HG03469 (cell line): ENCODE measurements around the gene CAV3.

Source experiments
- ATAC-seq: cut with Tn5 transposase; IDR thresholded peaks from one replicate; pipeline ENCODE4 v1.9.1; 2021; ENCODE audit warnings: mild to moderate bottlenecking, moderate library complexity, moderate number of reproducible peaks; ENCODE audit not compliant: unreplicated experiment

The CAV3 gene

DNA sequence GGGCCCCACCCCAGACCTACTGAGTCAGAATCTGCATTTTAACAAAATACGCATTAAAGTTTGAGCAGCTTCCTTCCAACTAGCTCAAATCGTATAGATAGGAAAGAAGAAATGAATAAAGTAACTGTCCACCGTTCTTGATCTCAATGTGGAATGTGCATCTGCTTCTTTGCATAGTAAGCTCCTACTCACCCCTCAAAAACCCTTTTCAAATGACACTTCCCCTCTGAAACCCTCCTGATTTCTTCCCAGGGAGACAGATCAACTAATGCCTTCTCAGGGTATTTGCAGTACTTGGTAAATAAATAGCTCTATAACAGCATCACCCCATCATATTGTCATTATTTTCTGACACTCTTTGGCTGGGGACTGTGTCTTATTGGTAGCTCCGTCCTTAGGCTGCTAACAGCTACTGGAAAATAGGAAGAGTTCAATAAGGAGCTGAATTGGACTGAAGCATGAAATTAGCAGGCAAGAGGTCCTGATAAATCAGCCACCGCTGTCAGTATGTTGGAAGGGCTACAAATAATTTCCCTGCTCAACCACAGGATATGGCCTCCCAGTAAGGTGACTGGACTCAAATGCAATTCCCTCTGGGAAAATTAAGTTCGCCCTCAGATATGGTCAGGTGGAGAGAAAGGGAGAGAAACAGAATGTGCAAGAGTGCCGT lies 25.6 kb downstream of the CAV3 start:
- ATAC-seq, result no peak

GRCh38 chr3:8760091-8760490 lies 26.5 kb downstream of the CAV3 start:
- no peak for ATAC-seq

DNA sequence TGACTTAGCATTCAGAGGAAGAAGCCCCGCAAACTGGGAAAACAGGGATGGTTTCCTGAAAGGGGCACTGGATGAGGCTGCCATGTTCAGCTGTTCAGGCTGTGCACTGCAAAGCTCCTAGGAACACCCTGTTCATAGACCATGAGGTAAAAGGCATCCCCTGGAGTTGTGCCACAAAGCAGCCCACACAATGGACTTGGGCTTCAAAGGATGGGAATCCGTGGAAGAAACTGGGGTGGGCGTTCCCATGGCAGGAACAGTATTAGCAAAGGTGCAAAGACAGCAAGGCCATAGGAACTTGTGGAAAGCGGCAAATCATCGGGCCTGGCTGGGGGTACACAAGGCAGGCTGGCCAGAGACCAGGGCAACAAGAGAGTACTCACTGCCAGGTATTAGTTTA lies 26.9 kb downstream of the CAV3 start:
- ATAC-seq, result no peak

- ATAC-seq, result no peak
Observed at GRCh38 chr3:8761866-8762265, 28.3 kb downstream of the CAV3 start.

GRCh38 chr3:8762607-8763377 lies 29.2 kb downstream of the CAV3 start:
- no peak for ATAC-seq

DNA sequence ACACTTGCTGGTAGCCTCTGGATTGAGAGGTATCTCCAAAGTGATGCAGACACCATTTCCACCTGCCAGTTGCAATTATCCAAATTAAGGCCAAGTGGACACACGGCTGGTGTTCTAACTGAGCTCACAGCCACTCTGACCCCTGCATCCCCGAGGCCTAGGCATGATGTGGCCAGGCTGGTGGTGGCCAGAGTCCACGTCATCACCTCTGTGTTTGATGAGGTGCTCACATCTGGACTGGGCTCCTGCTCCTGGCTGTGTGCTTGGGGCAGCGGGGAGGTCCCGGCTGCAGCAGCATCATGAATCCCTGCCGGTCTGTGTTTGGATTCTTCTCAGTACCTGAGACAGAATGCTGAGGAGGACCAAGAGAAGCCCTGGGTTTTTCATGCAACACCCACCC lies 30.9 kb downstream of the CAV3 start:
- ATAC-seq, result no peak

DNA sequence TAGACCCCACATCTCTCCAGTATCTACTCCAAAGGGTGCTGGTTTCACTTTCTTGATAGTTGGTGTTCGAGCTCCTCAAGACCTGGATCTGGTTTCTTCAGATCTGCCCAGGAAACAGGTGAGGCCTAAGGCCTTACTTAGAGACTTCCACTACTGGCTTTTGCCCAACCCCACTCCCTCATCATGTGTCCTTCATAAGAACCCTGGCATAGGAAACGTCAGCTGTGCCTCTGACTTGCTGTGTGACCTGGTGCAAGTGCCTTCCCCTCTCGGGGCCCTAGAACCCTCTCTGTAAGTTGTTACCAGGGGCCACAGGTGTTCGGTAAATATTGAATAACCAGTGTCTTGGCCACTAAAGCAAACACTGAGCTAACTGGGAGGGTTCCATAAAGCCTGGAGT lies 31.9 kb downstream of the CAV3 start:
- ATAC-seq, result no peak

DNA sequence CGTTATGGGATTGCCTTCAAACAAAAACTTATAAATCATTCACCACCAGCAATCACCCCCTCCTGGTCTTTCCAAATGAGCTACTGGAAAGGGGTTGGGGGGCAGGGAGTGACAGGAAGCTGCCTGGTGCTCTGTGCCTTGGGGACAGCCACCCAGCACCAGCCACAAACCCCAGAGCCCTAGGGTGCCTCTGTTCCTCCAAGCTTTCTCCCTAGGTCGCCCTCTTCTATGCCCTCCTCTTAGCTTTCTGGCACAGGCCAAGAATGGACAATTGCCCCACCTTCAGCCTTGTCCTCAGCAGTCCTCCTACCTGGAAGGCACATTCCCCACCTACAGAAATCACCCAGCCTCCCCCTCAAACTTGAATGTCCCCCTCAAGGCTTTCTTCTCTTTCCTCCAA lies 32.5 kb downstream of the CAV3 start:
- no peak for ATAC-seq

- ATAC-seq, result no peak
Observed at GRCh38 chr3:8767256-8767666, 33.7 kb downstream of the CAV3 start.

- no peak for ATAC-seq
Observed at GRCh38 chr3:8767667-8768363, 34.2 kb downstream of the CAV3 start.

DNA sequence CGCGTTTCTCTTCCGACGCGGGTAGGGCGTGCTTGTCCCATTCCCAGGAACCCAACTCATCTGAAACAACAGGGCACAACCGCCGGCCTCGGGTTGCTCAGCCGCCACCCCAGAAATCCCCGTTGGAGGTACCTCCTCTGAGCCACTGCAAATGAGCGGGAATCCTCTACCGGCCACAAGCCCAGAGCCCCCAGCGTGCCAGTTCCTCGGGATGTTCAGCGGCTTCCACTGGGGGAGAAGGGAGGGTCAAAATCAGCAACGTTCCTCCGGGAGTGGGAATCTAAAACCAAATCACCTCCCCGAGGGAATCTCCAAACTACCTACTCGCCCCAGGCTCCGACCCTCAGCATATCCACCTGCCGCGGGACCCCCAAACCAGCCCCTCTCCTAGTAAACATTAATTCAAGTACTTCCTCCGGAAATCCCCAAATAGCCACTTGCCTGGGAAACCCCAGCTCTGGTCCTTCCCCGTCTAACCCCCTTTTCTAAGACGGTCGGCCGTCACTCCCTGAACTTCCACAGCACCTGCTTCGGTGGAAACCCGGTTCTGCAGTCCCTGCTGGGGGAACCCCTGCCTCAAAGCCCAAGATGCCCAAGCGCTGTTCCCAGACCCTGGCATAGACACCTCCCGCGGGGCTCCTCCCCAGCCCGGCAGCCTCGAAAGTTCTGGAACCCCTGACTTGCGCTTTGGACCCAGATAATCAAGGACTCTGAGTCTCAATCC lies 34.9 kb downstream of the CAV3 start:
- ATAC-seq, result no peak

DNA sequence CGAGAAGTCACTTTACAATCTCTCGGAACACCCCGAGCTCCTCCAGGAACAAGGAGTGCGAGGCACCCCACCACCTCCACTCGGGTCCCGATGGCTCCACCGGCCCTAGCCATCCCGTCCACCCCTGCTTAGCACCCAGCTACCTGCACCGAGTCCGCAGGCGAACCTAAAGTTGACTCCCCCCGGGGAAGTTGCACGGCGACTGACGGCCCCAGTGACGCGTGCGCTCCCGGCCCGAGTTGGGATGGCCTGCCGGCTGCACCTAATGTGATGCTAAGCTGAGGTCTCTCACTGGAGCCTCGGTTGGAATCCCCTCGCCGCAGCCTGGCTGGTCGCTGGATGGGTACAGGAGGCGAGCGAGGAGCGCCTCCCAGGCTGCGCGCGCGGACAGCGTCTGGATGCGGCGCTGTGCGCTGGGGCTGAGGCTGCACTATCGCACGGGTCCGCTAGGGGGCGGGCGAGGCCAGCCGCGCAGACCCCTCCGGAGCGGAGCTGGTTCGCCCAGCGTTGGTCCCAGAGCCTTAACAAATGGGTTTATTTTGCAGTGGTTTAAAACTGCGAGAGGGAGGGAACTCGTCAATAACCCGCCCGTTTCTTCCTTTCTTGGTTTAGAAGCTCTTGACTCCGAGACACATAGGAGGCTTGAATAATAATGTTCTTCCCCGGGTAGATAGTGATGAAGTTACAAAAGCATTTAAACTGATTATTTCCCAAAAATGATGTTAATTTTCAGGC lies 35.7 kb downstream of the CAV3 start, which contains the start of gene OXTR:
TSS of gene OXTR (minus strand) at position 526 of the 735 bp plus-strand sequence. CDS start 1,426 bp downstream, outside the sequence.
- ATAC-seq, result peak; percentile 85

- no peak for ATAC-seq
Observed at GRCh38 chr3:8773941-8774542, 40.4 kb downstream of the CAV3 start.

DNA sequence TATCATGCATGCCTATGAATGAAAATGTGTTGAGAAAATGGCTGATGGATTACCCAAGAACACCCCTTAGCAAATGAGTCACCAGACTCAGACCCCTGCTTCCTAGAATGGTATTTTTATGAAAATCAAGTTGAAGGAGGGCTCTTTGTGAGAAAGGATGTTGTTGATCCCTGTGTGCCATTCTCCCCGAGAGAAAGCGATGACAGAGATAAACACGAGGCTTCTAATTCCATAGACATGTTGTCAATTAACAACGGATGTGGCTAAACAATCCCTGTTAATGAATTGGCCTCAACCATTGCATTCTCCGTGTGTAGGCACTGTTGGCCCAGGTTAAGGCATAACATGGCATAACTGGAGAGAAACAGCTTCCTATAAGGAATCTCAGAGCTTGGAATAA lies 41.6 kb downstream of the CAV3 start:
- ATAC-seq, result no peak

GRCh38 chr3:8775602-8776001 lies 42.0 kb downstream of the CAV3 start:
- no peak for ATAC-seq

DNA sequence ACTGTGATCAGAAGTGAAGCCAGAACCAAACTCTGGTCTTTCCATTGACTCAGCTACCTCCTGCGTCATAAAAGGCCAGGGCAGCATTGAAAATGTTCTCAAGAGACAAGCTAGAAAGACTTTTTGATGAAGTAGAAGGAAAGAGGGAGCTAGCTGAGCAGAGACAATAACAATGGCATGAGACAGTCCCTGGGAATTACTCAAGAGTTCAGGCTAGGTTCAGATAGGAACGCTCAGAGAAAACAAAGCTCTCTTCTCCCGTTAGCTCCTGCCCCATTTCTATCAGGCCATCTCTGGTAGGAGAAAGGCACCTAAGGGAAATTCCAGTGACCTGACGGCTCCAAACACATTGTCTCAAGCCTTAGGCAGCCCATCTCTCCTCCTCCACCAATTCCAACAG lies 42.8 kb downstream of the CAV3 start:
- ATAC-seq, result no peak

DNA sequence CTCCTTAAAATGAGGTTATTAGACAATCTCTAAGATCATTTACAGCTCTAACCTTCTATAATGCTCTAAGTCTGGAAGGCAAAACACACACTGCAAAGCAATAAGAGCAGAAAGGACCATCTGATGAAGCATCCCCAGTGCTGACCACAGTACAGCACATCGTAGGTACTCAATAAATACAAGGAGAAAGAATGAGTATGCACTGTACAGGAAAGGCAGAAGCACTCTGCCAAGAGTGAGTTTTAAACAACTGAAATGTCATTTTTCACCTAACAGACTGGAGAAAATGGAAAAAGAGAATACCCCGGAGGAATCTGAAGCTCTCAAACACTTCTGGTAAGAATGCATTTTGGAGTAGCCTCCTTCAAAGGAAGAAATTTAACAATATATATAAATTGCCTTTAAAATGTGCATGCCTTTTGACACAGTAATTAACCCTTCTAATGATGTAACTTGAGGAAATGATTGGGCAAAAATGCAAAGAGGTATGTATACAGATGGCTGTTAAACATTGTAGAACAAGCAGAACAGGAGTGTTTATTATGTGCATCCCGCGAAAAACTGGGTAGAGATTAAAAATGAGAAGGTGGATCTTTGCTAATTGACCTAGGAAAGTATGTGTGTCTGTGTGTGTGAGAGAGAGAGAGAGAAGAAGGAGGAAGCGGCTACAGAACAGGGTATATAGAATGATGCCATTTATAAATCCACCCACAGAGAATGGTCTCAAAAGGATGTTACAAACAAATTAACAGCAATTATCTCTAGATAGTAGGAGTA lies 43.8 kb downstream of the CAV3 start:
- peak; percentile 57 for ATAC-seq

- ATAC-seq, result peak; percentile 15
Observed at GRCh38 chr3:8777978-8778267, 44.3 kb downstream of the CAV3 start.

DNA sequence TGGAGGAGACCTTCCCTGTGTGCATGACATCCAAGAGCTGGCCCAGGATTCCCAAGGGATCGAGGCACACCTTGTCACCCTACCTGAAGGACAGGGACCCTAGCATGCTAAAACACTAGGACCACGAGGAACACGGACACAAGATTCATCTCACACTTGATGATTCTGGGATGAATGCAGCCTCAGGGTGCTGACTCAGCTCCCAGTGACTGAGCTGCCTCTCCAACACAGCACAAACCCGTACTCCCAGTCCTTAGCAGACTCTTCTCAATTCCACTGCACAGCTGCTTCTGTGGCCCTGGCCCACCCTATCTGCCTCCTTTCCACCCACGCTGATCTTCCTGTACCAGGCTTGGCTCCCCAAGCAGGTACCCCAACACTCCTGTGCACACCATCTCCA lies 44.9 kb downstream of the CAV3 start:
- no peak for ATAC-seq

GRCh38 chr3:8780279-8780678 lies 46.7 kb downstream of the CAV3 start:
- ATAC-seq, result no peak
